Coronary artery (tissue), 2 donors: ENCODE results near the gene VRTN.

Experiments
- DNase-seq: peaks from one replicate; pipeline ENCODE4 v3.0.0-alpha.2; 2017; ENCODE audit warnings: low spot score
- H3K27ac ChIP-seq, 2 donors: fragments of 200-600 bp; sonication (generic); one replicate each; pipeline ENCODE4 v1.5.1; 2016 to 2019
- H3K4me3 ChIP-seq: fragments of 200-600 bp; sonication (generic); 2 replicates; pipeline ENCODE4 v1.5.1; 2016; ENCODE audit warnings: mild to moderate bottlenecking, moderate library complexity
- CTCF ChIP-seq: fragments of 200-600 bp; sonication (generic); IDR thresholded peaks from one replicate; pipeline ENCODE4 v1.5.1; 2019; ENCODE audit warnings: antibody characterized with exemption

The VRTN gene

GRCh38 chr14:74309125-74310022 lies 38.9 kb upstream of the VRTN start:
- Histone ChIP-seq H3K4me3 (no peak overlapping the region), H3K27ac (no peak overlapping the region)
- TF ChIP-seq CTCF = no peak
- DNase-seq = no peak

GRCh38 chr14:74312161-74312560 lies 36.1 kb upstream of the VRTN start:
- no peak for TF ChIP-seq CTCF
- DNase-seq = no peak
- H3K4me3 ChIP-seq = no peak overlapping the region
- H3K27ac ChIP-seq = no peak overlapping the region

- DNase-seq = no peak
- Histone ChIP-seq H3K4me3 (no peak overlapping the region), H3K27ac (no peak overlapping the region)
- no peak for TF ChIP-seq CTCF
Measured at GRCh38 chr14:74313601-74314000, 34.7 kb upstream of the VRTN start.

GRCh38 chr14:74314576-74314975 lies 33.7 kb upstream of the VRTN start:
- Histone ChIP-seq H3K27ac (no peak overlapping the region), H3K4me3 (no peak overlapping the region)
- no peak for DNase-seq
- no peak for TF ChIP-seq CTCF

- Histone ChIP-seq H3K4me3 (no peak overlapping the region), H3K27ac (no peak overlapping the region)
- DNase-seq = no peak
- no peak for TF ChIP-seq CTCF
Measured at GRCh38 chr14:74324931-74325361, 23.3 kb upstream of the VRTN start.

- Histone ChIP-seq H3K27ac (no peak overlapping the region), H3K4me3 (no peak overlapping the region)
- TF ChIP-seq CTCF = no peak
- DNase-seq = no peak
Measured at GRCh38 chr14:74325446-74325845, 22.8 kb upstream of the VRTN start.
